Breast epithelium (tissue), 4 donors: ENCODE data around the gene PAK1. TPM values are rescaled to one million over a fixed set of nuclear protein-coding genes. Genes with fewer than 3 reads are reported as not detected.

Source experiments
- DNase-seq, 2 donors: peaks; one replicate each; pipeline ENCODE4 v3.0.0-alpha.2; 2019; ENCODE audit warnings: low spot score in 2 of 2
- H3K27ac ChIP-seq, 2 donors: fragments of 200-600 bp; sonication (generic) in 1 of 2; one replicate each; pipeline ENCODE4 v1.5.1; 2016 to 2019; ENCODE audit warnings: mild to moderate bottlenecking in 1 of 2
- H3K27me3 ChIP-seq, 2 donors: fragments of 200-600 bp; sonication (generic) in 1 of 2; one replicate each; pipeline versions ENCODE4 v1.5.1 to v1.6.0; 2017 to 2019; ENCODE audit warnings: control low read depth in 1 of 2, mild to moderate bottlenecking in 1 of 2
- H3K36me3 ChIP-seq: fragments of 200-600 bp; one replicate; pipeline ENCODE4 v1.5.1; 2019
- H3K4me1 ChIP-seq, 2 donors: fragments of 200-600 bp; sonication (generic); one replicate each; pipeline ENCODE4 v1.5.1; 2016 to 2019; ENCODE audit warnings: control low read depth in 1 of 2
- H3K4me3 ChIP-seq, 3 donors: fragments of 200-600 bp; sonication (generic); 1 replicate in 2 of 3; 2 replicates in 1 of 3; pipeline ENCODE4 v1.5.1; 2016 to 2019; ENCODE audit warnings: mild to moderate bottlenecking in 3 of 3, moderate library complexity in 2 of 3
- H3K9me3 ChIP-seq, 2 donors: fragments of 200-600 bp; sonication (generic) in 1 of 2; one replicate each; pipeline ENCODE4 v1.5.1; 2016 to 2019; ENCODE audit warnings: control low read depth in 1 of 2
- POLR2A ChIP-seq: fragments of 450-650 bp; IDR thresholded peaks from one replicate; pipeline ENCODE4 v1.6.1; 2016; ENCODE audit warnings: antibody characterized with exemption, mild to moderate bottlenecking, moderate library complexity
- POLR2AphosphoS5 ChIP-seq, 3 donors: sonication (generic); formaldehyde crosslinking; IDR thresholded peaks; one replicate each; pipeline ENCODE4 v1.6.1; 2017; ENCODE audit warnings: antibody characterized with exemption in 3 of 3
- intact Hi-C: fragments of 100-400 bp; cut with DNase I; formaldehyde crosslinking; loops from one replicate; pipeline ENCODE4 v1.15.1; 2023; ENCODE audit warnings: low total_unique reads
- total RNA-seq, 3 donors: library from RNA; depleted of rRNA; stranded (reverse); fragments of >200 nt; gene quantifications; one replicate each; pipeline ENCODE4 v1.1.0, GENCODE V29; 2016
- TF ChIP-seq, protein P1 (sequence below), 3 donors: fragments of 450-650 bp; IDR thresholded peaks; one replicate each; pipeline ENCODE4 v1.5.1; 2016 to 2017; ENCODE audit warnings: antibody characterized with exemption in 3 of 3, mild to moderate bottlenecking in 3 of 3, moderate library complexity in 3 of 3

Gene PAK1
- total RNA-seq, 3 donors from 2014 or later = 23.2 to 59.6 (median 42.6) TPM

DNA sequence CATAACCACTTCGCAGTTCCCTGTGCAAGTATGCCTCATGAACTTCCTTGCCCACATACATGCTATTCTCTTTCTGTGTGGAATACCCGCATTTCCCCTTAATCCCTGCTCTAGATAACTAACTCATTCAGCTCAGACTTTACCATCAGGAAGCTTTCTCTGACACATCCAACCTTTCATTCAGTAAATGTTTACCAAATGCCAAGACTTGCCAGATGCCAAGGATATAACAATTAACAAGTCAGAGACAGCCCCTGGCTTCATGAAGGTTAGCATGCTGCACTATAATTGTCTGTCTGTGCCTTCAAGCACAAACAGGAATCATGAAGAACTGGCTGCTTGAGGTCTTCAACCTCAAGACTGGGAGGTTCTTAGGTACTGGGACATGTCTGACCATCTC lies 101.2 kb downstream of the PAK1 start:
- H3K4me3 ChIP-seq = no peak overlapping the region
- TF ChIP-seq POLR2A = no peak
- no peak for TF ChIP-seq POLR2AphosphoS5 (IDR thresholded peaks at IDR 0.05)
- TF ChIP-seq, protein P1, sequence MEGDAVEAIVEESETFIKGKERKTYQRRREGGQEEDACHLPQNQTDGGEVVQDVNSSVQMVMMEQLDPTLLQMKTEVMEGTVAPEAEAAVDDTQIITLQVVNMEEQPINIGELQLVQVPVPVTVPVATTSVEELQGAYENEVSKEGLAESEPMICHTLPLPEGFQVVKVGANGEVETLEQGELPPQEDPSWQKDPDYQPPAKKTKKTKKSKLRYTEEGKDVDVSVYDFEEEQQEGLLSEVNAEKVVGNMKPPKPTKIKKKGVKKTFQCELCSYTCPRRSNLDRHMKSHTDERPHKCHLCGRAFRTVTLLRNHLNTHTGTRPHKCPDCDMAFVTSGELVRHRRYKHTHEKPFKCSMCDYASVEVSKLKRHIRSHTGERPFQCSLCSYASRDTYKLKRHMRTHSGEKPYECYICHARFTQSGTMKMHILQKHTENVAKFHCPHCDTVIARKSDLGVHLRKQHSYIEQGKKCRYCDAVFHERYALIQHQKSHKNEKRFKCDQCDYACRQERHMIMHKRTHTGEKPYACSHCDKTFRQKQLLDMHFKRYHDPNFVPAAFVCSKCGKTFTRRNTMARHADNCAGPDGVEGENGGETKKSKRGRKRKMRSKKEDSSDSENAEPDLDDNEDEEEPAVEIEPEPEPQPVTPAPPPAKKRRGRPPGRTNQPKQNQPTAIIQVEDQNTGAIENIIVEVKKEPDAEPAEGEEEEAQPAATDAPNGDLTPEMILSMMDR (IDR thresholded peaks at IDR 0.05) = no peak
- H3K9me3 ChIP-seq = no peaks in the 10 kb centered on the region
- no peak overlapping the region for H3K27ac ChIP-seq
- intact Hi-C loops = no loop called here
- no peaks in the 10 kb centered on the region for H3K36me3 ChIP-seq
- DNase-seq = no peak
- H3K27me3 ChIP-seq = no peaks in the 10 kb centered on the region
- no peaks in the 10 kb centered on the region for H3K4me1 ChIP-seq

DNA sequence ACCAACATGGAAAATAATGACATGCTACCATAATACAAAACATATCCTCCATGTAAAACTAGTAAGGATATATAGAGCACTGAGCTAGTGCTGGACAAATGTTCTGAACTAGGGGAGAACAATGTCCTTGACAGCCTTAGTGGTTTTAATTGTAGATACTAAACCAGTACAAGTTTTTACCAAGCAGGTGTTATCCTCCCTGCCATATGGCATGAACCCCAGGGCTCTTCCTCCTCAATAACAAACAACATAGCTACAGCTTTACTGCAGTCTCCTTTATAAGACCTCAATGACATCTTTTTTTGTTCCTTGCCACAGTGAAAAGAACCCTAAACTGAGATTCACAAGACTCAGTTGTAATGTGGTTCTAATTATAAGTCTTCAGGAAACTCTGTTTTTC lies 102.2 kb downstream of the PAK1 start:
- Histone ChIP-seq H3K9me3 (no peaks in the 10 kb centered on the region), H3K4me3 (no peak overlapping the region), H3K27me3 (no peaks in the 10 kb centered on the region), H3K27ac (no peak overlapping the region), H3K36me3 (no peaks in the 10 kb centered on the region), H3K4me1 (no peaks in the 10 kb centered on the region)
- TF ChIP-seq, protein P1 (IDR thresholded peaks at IDR 0.05) = no peak
- TF ChIP-seq POLR2A = no peak
- no peak for DNase-seq
- intact Hi-C loops = no loop called here

DNA sequence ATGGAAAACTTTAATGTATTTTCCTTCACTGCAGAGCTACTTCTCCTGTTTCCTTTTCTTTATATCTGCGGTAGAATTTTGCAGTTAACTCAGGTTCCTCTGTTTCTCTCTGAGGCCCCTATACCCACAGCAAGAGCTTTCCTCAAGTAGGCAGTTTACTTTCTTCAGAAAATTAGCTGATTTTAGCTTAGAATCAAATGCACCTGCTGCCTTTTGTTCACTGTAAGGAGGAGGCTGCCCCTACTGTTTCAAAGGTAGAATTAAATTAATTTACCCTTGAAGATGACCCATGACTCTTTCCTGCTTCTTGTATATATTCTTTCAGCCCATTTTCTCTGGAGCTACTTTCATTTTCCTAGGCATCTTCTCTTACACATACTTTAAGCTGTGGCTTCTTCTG lies 103.7 kb downstream of the PAK1 start:
- Histone ChIP-seq H3K36me3 (no peaks in the 10 kb centered on the region), H3K4me1 (no peaks in the 10 kb centered on the region), H3K27ac (no peak overlapping the region), H3K9me3 (no peaks in the 10 kb centered on the region), H3K4me3 (no peak overlapping the region), H3K27me3 (no peaks in the 10 kb centered on the region)
- intact Hi-C loops = no loop called here
- no peak for DNase-seq
- no peak for TF ChIP-seq POLR2AphosphoS5 (IDR thresholded peaks at IDR 0.05)
- TF ChIP-seq, protein P1 (IDR thresholded peaks at IDR 0.05) = no peak
- no peak for TF ChIP-seq POLR2A

DNA sequence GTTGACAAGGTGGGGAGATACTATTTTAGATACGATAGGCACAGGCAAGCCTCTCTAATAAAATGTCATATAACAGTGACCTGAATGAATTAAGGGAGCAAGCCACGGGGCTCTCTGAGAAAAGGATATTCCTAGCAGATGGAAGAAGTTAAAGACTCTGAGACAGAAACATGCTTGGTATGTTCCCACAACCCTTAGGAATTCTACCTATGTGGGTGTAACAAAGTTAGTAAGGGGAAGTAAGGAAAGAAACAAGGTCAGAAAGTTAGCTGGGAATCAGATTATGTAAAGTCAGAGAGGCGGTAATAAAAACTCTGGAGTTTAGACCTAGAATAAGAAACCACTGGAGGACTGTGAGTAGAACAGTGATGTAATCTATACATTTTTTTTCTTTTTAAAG lies 112.7 kb downstream of the PAK1 start:
- Histone ChIP-seq H3K4me3 (no peak overlapping the region), H3K36me3 (no peaks in the 10 kb centered on the region), H3K27ac (no peak overlapping the region), H3K4me1 (no peaks in the 10 kb centered on the region), H3K9me3 (no peaks in the 10 kb centered on the region), H3K27me3 (no peaks in the 10 kb centered on the region)
- TF ChIP-seq, protein P1 (IDR thresholded peaks at IDR 0.05) = no peak
- TF ChIP-seq POLR2AphosphoS5 (IDR thresholded peaks at IDR 0.05) (no peak), POLR2A (no peak)
- no peak for DNase-seq
- intact Hi-C loops = no loop called here

DNA sequence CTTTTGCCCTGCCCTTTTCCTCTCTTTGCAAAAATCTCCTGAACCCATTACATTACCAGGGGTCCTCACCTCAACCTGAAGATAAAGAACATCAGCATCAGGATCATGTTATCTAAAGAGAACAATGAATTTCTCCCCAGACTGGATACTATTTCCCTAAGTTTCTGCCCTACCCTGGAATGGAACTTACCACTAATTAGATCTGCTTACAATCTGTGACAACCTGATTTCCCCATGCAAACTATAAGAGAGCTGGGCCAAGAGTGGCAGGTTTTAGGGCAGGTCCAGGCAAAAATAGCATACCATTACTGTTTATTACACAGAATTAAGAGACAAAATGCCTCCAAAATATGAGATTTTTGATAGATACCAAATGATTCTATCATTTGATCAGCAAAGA lies 114.4 kb downstream of the PAK1 start:
- intact Hi-C loops = no loop called here

More for the DNA sequence above, 114.4 kb downstream of the PAK1 start:
- Histone ChIP-seq H3K4me1 (no peaks in the 10 kb centered on the region), H3K4me3 (no peak overlapping the region), H3K27ac (no peak overlapping the region), H3K36me3 (no peaks in the 10 kb centered on the region), H3K27me3 (no peaks in the 10 kb centered on the region), H3K9me3 (no peaks in the 10 kb centered on the region)
- TF ChIP-seq, protein P1 (IDR thresholded peaks at IDR 0.05) = no peak
- TF ChIP-seq POLR2AphosphoS5 (IDR thresholded peaks at IDR 0.05) = no peak
- DNase-seq = no peak
